Camera-type eye (tissue), 1 donor: ENCODE measurements around the gene KPNB1. TPM values are rescaled to one million over a fixed set of nuclear protein-coding genes. Genes with fewer than 3 reads are reported as not detected.

Source experiments
- total RNA-seq: library from RNA; depleted of rRNA; stranded (reverse); fragments of >200 nt; gene quantifications from one replicate; pipeline ENCODE4 v1.2.3, GENCODE V29; 2014

KPNB1 gene
- total RNA-seq, result 248 TPM

GRCh38 chr17:47649153-47649971, at the start of gene KPNB1:
Gene KPNB1 (plus strand): TSS chr17:47649919. CDS start chr17:47650245, 326 bp downstream.

GRCh38 chr17:47693731-47694580, 44.2 kb downstream of the KPNB1 start, which contains the start of gene TBKBP1:
Gene TBKBP1 (plus strand): TSS chr17:47694161. CDS start chr17:47696113, 1,952 bp downstream.

GRCh38 chr17:47733047-47733673, 83.4 kb downstream of the KPNB1 start, which contains the start of gene TBX21:
Gene TBX21 (plus strand): TSS chr17:47733236. CDS start chr17:47733455, 219 bp downstream.

Other genes with a start within 250 kb of the KPNB1 start
- gene NPEPPS, start 118.8 kb upstream of the KPNB1 start, total RNA-seq, result 247 TPM
- 21.1 TPM for gene TBKBP1, start 44.2 kb downstream of the KPNB1 start, total RNA-seq
- 1.5 TPM for gene TBX21, start 83.3 kb downstream of the KPNB1 start, total RNA-seq
- 13.7 TPM for gene OSBPL7, start 171.9 kb downstream of the KPNB1 start, total RNA-seq
- gene MRPL10, start 181.6 kb downstream of the KPNB1 start, total RNA-seq, result 15.6 TPM
- gene LRRC46, start 181.8 kb downstream of the KPNB1 start, total RNA-seq, result 0.16 TPM
- 39.0 TPM for gene SCRN2, start 191.4 kb downstream of the KPNB1 start, total RNA-seq
- 0.38 TPM for gene SP6, start 201.2 kb downstream of the KPNB1 start, total RNA-seq
- 5.6 TPM for gene SP2, start 246.3 kb downstream of the KPNB1 start, total RNA-seq